Mesothelial cell of epicardium (in vitro differentiated cells): Measurements from ENCODE around the gene RDH8. TPM values are rescaled to one million over a fixed set of nuclear protein-coding genes. Genes with fewer than 3 reads are reported as not detected.

Source experiments
- DNase-seq, 2 experiments: peaks; one replicate each; pipeline ENCODE4 v3.0.0; 2021; ENCODE audit warnings: low spot score in 2 of 2; ENCODE audit not compliant: unreplicated experiment in 2 of 2
- H3K27ac Mint-ChIP-seq: 2 replicates; pipeline ENCODE4 v1.8.0; 2021; ENCODE audit warnings: mixed read lengths
- H3K27me3 Mint-ChIP-seq: 2 replicates; pipeline ENCODE4 v1.8.0; 2021; ENCODE audit warnings: low read depth, mixed read lengths
- H3K36me3 Mint-ChIP-seq: 2 replicates; pipeline ENCODE4 v1.8.0; 2021; ENCODE audit warnings: mixed read lengths
- H3K4me1 Mint-ChIP-seq: 2 replicates; pipeline ENCODE4 v1.8.0; 2021; ENCODE audit warnings: mixed read lengths
- H3K4me3 Mint-ChIP-seq: 2 replicates; pipeline ENCODE4 v1.8.0; 2021; ENCODE audit warnings: mild to moderate bottlenecking, moderate library complexity, mixed read lengths
- H3K9me3 Mint-ChIP-seq: 2 replicates; pipeline ENCODE4 v1.8.0; 2021; ENCODE audit warnings: mixed read lengths
- CTCF ChIP-seq: fragments of 200-600 bp; sonication (generic); IDR thresholded peaks from one replicate; pipeline ENCODE4 v1.5.0; 2021; ENCODE audit warnings: antibody characterized with exemption; ENCODE audit not compliant: unreplicated experiment
- total RNA-seq: library from RNA; stranded (reverse); gene quantifications from 3 replicates; pipeline ENCODE4 v1.2.1, GENCODE V29; 2021

The RDH8 gene
- total RNA-seq, 1 donor from 2014 or later = not detected

GRCh38 chr19:9969688-9969975 lies 43.7 kb upstream of the RDH8 start:
- Mint-ChIP-seq H3K4me1 (no peaks in the 10 kb centered on the region), H3K27ac (no peak overlapping the region), H3K36me3 (no peaks in the 10 kb centered on the region), H3K4me3 (no peak overlapping the region), H3K9me3 (no peaks in the 10 kb centered on the region), H3K27me3 (peaks cover 58% of the 10 kb centered on the region)
- no peak for DNase-seq
- no peak for TF ChIP-seq CTCF

- Mint-ChIP-seq H3K4me1 (no peaks in the 10 kb centered on the region), H3K27ac (no peak overlapping the region), H3K27me3 (peaks cover 51% of the 10 kb centered on the region), H3K36me3 (no peaks in the 10 kb centered on the region), H3K4me3 (no peak overlapping the region), H3K9me3 (no peaks in the 10 kb centered on the region)
- no peak for DNase-seq
- no peak for TF ChIP-seq CTCF
Measured at GRCh38 chr19:9970481-9970880, 42.8 kb upstream of the RDH8 start.

- Mint-ChIP-seq H3K27me3 (peaks cover 42% of the 10 kb centered on the region), H3K36me3 (no peaks in the 10 kb centered on the region), H3K4me1 (no peaks in the 10 kb centered on the region), H3K27ac (no peak overlapping the region), H3K4me3 (no peak overlapping the region), H3K9me3 (no peaks in the 10 kb centered on the region)
- no peak for TF ChIP-seq CTCF
- DNase-seq = no peak
Measured at GRCh38 chr19:9971166-9971897, 42.0 kb upstream of the RDH8 start.

- no peak overlapping the region for H3K27ac Mint-ChIP-seq
- H3K9me3 Mint-ChIP-seq = no peaks in the 10 kb centered on the region
- no peak overlapping the region for H3K4me3 Mint-ChIP-seq
- peaks cover 35% of the 10 kb centered on the region for H3K27me3 Mint-ChIP-seq
- TF ChIP-seq CTCF = no peak
- DNase-seq = no peak
- no peaks in the 10 kb centered on the region for H3K36me3 Mint-ChIP-seq
- H3K4me1 Mint-ChIP-seq = no peaks in the 10 kb centered on the region
Measured at GRCh38 chr19:9972103-9972502, 41.2 kb upstream of the RDH8 start.

- Mint-ChIP-seq H3K27ac (no peak overlapping the region), H3K4me1 (no peaks in the 10 kb centered on the region), H3K4me3 (no peak overlapping the region), H3K36me3 (no peaks in the 10 kb centered on the region), H3K27me3 (peaks cover 32% of the 10 kb centered on the region), H3K9me3 (no peaks in the 10 kb centered on the region)
- no peak for DNase-seq
- TF ChIP-seq CTCF = no peak
Measured at GRCh38 chr19:9981406-9982260, 31.6 kb upstream of the RDH8 start.
